ENCODE results near the gene TALDO1.
"Not testable (repeated sequence)": the region's sequence is repeated elsewhere in the genome, so short reads cannot be mapped to it uniquely, and the experiment has no call there.

Gene TALDO1

GRCh38 chr11:737899-738298 is 9.4 kb upstream of the TALDO1 start:
- not testable (repeated sequence) for DNase-seq

GRCh38 chr11:742156-742546 is 5.1 kb upstream of the TALDO1 start:
- no peak for DNase-seq

- no peak for DNase-seq
These were observed 4.6 kb upstream of the TALDO1 start for GRCh38 chr11:742571-743201.

GRCh38 chr11:745428-745827 is 1.8 kb upstream of the TALDO1 start:
- DNase-seq = no peak

GRCh38 chr11:746289-747157 is 741 bp upstream of the TALDO1 start:
- peak; percentile 71 for DNase-seq

- peak; percentile 23 for DNase-seq
These were observed 719 bp downstream of the TALDO1 start for GRCh38 chr11:748007-748359.

- no peak for DNase-seq
These were observed 2.5 kb downstream of the TALDO1 start for GRCh38 chr11:749731-750130.

GRCh38 chr11:760236-760635 is 13.0 kb downstream of the TALDO1 start:
- DNase-seq = no peak

- DNase-seq = no peak
These were observed 14.4 kb downstream of the TALDO1 start for GRCh38 chr11:761526-762108.

- DNase-seq = peak; percentile 49
These were observed 15.3 kb downstream of the TALDO1 start for GRCh38 chr11:762421-763072.

GRCh38 chr11:763073-763463 is 15.8 kb downstream of the TALDO1 start:
- no peak for DNase-seq

- DNase-seq = no peak
These were observed 16.5 kb downstream of the TALDO1 start for GRCh38 chr11:763549-764321.

GRCh38 chr11:764322-765024 is 17.2 kb downstream of the TALDO1 start:
- no peak for DNase-seq

- peak; percentile 66 for DNase-seq
These were observed 17.9 kb downstream of the TALDO1 start for GRCh38 chr11:765025-765801.

- DNase-seq = no peak
These were observed 18.5 kb downstream of the TALDO1 start for GRCh38 chr11:765802-766091.

- no peak for DNase-seq
These were observed 19.1 kb downstream of the TALDO1 start for GRCh38 chr11:766106-766935.

- DNase-seq = no peak
These were observed 19.6 kb downstream of the TALDO1 start for GRCh38 chr11:766936-767210.

GRCh38 chr11:767238-767637 is 20.0 kb downstream of the TALDO1 start:
- DNase-seq = no peak

- DNase-seq = no peak
These were observed 22.8 kb downstream of the TALDO1 start for GRCh38 chr11:769887-770641.
